ENCODE data around the gene KIF4B.

DNA sequence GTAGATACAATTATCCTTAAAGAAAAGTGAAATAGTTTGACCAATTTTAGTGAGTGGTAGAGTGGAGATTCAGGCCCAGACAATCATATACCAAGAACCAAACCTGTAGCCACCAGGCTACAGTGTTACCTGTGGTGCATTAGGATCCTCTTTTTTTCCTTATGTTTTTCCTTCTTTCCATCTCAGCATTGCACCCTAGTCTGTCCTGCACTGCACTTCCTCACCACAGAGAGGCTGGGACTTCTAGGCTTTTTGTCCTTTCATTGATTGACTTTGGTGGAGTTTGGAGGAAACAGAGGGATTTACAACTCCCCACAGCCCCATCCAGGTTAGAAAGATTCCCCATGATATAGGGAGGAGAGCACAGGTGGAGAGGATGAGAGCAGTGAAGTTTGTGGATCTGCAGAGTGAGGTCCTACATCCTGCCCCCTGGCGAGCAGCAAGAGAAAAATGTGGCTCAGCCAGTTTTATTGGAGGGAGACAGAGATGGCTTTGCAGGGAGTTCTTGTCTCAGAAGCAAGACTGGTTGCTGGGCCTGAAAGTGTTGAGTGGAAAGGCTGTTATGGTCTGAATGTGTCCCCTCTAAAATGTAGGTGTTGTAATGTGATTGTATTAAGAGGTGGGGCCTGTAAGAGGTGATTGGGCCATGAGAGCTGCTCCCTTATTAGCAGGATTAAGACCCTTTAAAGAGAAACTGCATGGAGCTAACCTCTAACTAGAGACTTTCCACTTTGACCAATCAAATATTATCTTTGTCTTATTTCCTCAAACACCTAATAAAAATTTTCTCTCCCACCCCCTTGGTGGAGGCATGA, 36.2 kb downstream of the KIF4B start:
- no peak for TF ChIP-seq CTCF (IDR thresholded peaks at IDR 0.05)
- TF ChIP-seq POLR2A (IDR thresholded peaks at IDR 0.05): no peak
- TF ChIP-seq EP300 (IDR thresholded peaks at IDR 0.05): no peak

Data from gastroesophageal sphincter (tissue), 3 donors.